Kidney tubule cell (primary cell): ENCODE measurements around the gene ZNF821.
"Not testable (repeated sequence)": the region's sequence is repeated elsewhere in the genome, so short reads cannot be mapped to it uniquely, and the experiment has no call there.

Source experiments
- DNase-seq: peaks from one replicate; pipeline ENCODE4 v3.0.0-alpha.2; 2018; ENCODE audit warnings: low spot score

ZNF821 gene, protein sequence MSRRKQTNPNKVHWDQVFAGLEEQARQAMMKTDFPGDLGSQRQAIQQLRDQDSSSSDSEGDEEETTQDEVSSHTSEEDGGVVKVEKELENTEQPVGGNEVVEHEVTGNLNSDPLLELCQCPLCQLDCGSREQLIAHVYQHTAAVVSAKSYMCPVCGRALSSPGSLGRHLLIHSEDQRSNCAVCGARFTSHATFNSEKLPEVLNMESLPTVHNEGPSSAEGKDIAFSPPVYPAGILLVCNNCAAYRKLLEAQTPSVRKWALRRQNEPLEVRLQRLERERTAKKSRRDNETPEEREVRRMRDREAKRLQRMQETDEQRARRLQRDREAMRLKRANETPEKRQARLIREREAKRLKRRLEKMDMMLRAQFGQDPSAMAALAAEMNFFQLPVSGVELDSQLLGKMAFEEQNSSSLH

GRCh38 chr16:71883849-71884638, at the start of gene ZNF821:
ZNF821 (minus strand) TSS chr16:71884182; CDS start chr16:71879946, 4,236 bp downstream.
- peak; percentile 66 for DNase-seq

- DNase-seq: no peak
Measured at GRCh38 chr16:71933017-71933416, 49.0 kb upstream of the ZNF821 start.

DNA sequence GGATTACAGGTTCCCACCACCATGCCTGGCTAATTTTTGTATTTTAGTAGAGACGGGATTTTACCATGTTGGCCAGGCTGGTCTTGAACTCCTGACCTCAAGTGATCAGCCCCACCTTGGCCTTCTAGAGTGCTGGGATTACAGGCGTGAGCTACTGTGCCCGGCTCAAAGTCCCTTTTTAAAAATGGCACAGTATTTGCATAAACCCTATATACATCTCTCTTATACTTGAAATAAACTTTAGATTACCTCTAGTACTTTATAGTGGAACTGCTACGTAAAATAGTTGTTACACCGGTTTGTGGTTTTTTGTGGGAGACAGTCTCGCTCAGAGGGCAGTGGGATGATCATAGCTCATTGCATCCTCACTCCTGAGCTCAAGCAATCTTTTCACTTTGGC, 47.6 kb upstream of the ZNF821 start:
- DNase-seq: no peak

- DNase-seq: no peak
Measured at GRCh38 chr16:71931001-71931400, 47.0 kb upstream of the ZNF821 start.

DNA sequence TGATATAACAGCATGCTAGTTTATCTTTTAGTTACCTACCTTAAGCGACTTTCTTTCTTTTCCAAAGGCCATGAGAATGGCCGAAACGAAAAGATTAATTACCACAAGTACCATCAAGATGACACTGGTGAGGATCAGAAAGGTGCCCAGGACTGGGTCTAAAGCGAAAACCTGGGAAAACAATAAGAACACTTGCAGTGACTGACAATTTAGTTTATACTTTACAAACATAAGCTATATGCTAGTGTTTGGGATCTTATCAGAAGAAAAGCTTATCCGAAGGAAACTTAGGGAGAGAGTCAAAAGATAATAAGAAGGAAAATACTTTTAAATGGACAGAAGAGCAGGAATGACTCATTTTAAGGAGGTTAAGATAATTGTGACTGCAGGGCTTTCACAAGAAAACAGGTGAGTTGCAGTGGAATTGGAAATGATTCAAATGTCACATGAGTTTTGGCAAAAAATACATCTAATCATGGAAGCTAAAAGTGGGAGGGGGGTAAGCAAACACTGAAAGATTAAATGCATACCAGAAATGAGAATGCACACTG, 46.1 kb upstream of the ZNF821 start:
- no peak for DNase-seq

- DNase-seq: peak; percentile 81
Measured at GRCh38 chr16:71929048-71929447, 45.1 kb upstream of the ZNF821 start.

DNA sequence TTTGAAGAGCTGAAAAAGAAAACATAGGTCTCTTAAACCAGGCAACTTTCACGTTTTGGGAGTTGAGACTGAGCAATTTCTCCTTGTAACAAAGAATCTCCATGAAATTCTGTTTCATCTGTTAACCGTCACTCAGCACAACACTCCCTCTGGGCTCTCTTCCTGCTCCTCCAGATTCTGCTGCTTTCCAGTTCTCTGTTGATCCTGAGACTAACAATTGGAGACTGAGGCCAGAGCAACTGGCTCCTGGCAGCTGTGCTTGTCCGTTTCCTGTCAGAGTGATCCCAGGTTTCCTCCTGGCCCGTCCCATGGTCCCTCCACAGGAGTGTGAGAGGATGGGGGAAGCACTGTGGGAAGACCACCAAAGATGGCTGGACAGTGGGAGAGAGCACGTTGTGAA, 43.8 kb upstream of the ZNF821 start:
- no peak for DNase-seq

GRCh38 chr16:71927383-71927782, 43.4 kb upstream of the ZNF821 start:
- DNase-seq: peak; percentile 94

GRCh38 chr16:71924710-71925109, 40.7 kb upstream of the ZNF821 start:
- no peak for DNase-seq

- DNase-seq: peak; percentile 29
Measured at GRCh38 chr16:71923941-71924690, 40.1 kb upstream of the ZNF821 start.

DNA sequence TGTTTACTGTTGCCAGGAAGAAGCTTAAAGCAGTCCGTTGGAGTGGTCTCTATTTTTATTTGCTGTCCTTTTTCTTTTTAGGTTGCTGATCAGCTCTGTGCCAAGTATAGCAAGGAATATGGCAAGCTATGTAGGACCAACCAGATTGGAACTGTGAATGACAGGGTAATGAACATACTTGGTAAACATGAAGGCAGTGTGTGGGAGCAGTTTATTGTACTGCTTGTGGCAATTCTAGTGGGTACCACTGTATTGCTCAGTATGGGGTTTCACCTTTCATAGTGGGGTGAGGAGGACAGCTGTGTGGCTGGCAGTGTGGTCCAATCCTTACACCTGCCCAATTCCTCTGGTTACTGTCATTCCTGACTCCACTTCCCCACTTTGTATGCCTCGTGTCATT, 36.7 kb upstream of the ZNF821 start:
- no peak for DNase-seq

DNA sequence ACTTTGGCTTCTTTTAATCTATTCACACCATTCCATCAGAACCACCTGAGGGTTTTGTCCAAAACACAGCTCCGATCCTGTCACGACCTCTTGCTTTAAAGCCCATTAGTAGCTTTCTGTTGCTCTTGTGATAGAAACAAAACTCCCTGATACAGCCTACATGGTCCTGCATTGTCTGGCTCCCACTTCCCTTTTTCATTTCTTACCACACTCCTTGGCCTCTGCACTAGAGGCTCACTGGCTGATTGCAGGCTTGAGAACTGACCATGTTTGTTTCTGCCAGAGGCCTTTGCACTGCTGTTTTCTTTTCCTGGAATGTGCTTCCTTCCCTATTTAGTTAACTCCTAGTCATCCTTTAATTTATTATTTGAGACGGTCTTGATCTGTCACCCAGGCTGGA, 35.1 kb upstream of the ZNF821 start:
- no peak for DNase-seq

GRCh38 chr16:71917900-71918299, 33.9 kb upstream of the ZNF821 start:
- no peak for DNase-seq

DNA sequence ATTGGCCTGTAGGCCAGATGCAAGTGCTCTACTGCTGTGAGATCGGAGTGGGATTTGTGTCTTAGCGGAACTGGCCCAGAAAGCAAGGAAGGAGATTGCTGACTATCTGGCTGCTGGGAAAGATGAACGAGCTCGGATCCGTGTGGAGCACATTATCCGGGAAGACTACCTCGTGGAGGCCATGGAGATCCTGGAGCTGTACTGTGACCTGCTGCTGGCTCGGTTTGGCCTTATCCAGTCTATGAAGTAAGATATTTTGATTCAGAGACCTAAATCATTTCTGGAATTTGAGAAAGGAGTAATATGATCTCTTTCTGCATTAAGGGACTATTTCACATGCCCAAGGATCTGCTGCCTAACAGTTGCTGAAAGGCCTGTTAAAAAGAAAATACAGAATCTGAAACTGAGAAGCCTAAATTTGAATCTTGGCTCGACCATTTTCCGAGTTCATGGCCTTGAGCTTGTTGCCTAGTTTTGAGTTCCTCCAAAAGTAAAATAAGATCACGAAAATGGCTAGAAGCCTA, 32.5 kb upstream of the ZNF821 start:
- DNase-seq: no peak

- DNase-seq: no peak
Measured at GRCh38 chr16:71915350-71915749, 31.4 kb upstream of the ZNF821 start.

- DNase-seq: no peak
Measured at GRCh38 chr16:71914802-71915201, 30.8 kb upstream of the ZNF821 start.

GRCh38 chr16:71912534-71913275, 28.7 kb upstream of the ZNF821 start:
- DNase-seq: no peak

- no peak for DNase-seq
Measured at GRCh38 chr16:71911121-71911520, 27.1 kb upstream of the ZNF821 start.

DNA sequence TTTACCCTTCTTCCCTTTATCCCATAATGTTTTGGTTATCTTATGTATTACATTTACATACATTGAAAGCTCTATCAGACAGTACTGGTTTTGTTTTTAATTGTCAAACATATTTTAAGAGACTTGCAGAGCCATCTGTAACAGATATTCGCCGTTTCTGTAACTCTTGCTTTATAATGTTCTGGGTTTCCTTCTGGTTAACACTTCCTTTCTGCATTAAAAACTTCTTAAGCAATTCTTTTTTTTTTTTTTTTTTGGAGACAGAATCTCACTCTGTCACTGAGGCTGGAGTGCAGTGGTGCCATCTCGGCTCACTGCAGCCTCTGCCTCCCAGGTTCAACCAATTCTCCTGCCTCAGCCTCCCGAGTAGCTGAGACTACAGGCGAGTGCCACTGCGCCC, 21.8 kb upstream of the ZNF821 start:
- DNase-seq: not testable (repeated sequence)

DNA sequence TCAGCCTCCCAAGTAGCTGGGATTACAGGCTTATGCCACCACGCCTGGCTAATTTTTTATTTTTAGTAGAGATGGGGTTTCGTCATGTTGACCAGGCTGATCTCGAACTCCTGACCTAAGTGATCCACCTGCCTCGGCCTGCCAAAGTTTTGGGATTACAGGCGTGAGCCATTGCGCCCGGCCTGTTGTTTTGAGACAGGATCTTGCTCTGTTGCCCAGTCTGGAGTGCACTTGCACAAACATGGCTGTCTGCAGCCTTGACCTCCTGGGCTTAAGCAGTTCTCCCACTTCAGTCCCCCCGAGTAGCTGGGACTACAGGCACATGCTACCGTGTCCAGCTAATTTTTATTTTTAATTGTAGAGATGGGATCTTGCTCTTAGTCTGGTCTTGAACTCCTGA, 20.3 kb upstream of the ZNF821 start:
- no peak for DNase-seq

DNA sequence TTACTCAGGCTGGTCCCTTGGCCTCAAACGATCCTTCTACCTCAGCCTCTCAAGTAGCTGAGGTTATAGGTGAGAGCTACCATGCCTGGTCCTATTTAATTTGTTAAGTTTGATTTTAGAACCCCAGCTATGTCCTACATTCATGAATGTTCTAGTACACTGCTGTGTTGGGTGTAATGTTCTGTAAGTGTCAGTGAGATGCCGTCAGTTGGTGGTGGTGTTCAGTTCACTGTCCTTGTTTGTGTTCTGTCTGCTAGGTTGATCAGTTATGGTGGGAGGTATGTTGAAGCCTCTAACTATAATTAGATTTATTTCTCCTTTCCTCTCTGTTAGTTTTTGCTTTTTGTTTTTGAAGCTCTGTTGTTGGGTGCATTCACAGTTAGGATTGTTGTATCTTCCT, 19.6 kb upstream of the ZNF821 start:
- DNase-seq: no peak
